Ishikawa (cell line): ENCODE data around the gene DYNLL1.

ENCODE experiments used
- CEBPB ChIP-seq: IDR thresholded peaks from 2 replicates; pipeline ENCODE4 v1.6.1; 2012
- CREB1 ChIP-seq: IDR thresholded peaks from 2 replicates; pipeline ENCODE4 v1.6.1; 2012; ENCODE audit warnings: low read depth
- EGR1 ChIP-seq: IDR thresholded peaks from 2 replicates; pipeline ENCODE4 v1.6.1; 2012
- MAX ChIP-seq: IDR thresholded peaks from 2 replicates; pipeline ENCODE4 v1.6.1; 2012
- TAF1 ChIP-seq: IDR thresholded peaks from 2 replicates; pipeline ENCODE4 v1.6.1; 2012; ENCODE audit warnings: low read depth, mild to moderate bottlenecking

GRCh38 chr12:120472521-120472920 lies 23.4 kb upstream of the DYNLL1 start:
- TF ChIP-seq CREB1, result no peak
- TF ChIP-seq EGR1, result no peak
- no peak for TF ChIP-seq TAF1
- no peak for TF ChIP-seq MAX
- TF ChIP-seq CEBPB, result no peak
